Liver (tissue), 9 donors: ENCODE results near the gene RYR2. TPM values are rescaled to one million over a fixed set of nuclear protein-coding genes. Genes with fewer than 3 reads are reported as not detected.

Source experiments
- DNase-seq: peaks from one replicate; pipeline ENCODE4 v3.0.0-alpha.2; 2017; ENCODE audit warnings: low spot score
- H3K27ac ChIP-seq, 2 donors: one replicate each; pipeline ENCODE4 v1.7.0; 2013; ENCODE audit warnings: inconsistent platforms in 2 of 2, low read length in 2 of 2, control low read depth in 1 of 2, low read depth in 1 of 2, mild to moderate bottlenecking in 1 of 2
- H3K27me3 ChIP-seq, 4 donors: one replicate each; pipeline versions ENCODE4 v1.6.1 to v1.7.0; 2013; ENCODE audit warnings: low read length in 3 of 4, inconsistent platforms in 1 of 4, mild to moderate bottlenecking in 1 of 4, moderate library complexity in 1 of 4; ENCODE audit not compliant: control insufficient read depth in 4 of 4, insufficient read depth in 4 of 4
- H3K36me3 ChIP-seq, 4 donors: one replicate each; pipeline versions ENCODE4 v1.6.1 to v1.7.0; 2013; ENCODE audit warnings: low read length in 3 of 4, mild to moderate bottlenecking in 3 of 4, low read depth in 1 of 4, moderate library complexity in 1 of 4; ENCODE audit not compliant: control insufficient read depth in 4 of 4, insufficient read depth in 3 of 4
- H3K4me1 ChIP-seq, 4 donors: one replicate each; pipeline versions ENCODE4 v1.6.1 to v1.7.0; 2013; ENCODE audit warnings: low read length in 3 of 4, mild to moderate bottlenecking in 3 of 4, moderate library complexity in 1 of 4; ENCODE audit not compliant: control insufficient read depth in 4 of 4, insufficient read depth in 4 of 4
- H3K4me3 ChIP-seq, 3 donors: one replicate each; pipeline versions ENCODE4 v1.6.1 to v1.7.0; 2013; ENCODE audit warnings: low read length in 3 of 3, control low read depth in 1 of 3, low read depth in 1 of 3, mild to moderate bottlenecking in 1 of 3
- H3K9ac ChIP-seq, 2 donors: one replicate each; pipeline ENCODE4 v1.7.0; 2013; ENCODE audit warnings: low read length in 2 of 2, mild to moderate bottlenecking in 2 of 2, moderate library complexity in 2 of 2, control low read depth in 1 of 2, low read depth in 1 of 2
- H3K9me3 ChIP-seq, 4 donors: one replicate each; pipeline versions ENCODE4 v1.6.1 to v1.7.0; 2013; ENCODE audit warnings: low read length in 3 of 4; ENCODE audit not compliant: control insufficient read depth in 4 of 4
- ATF3 ChIP-seq: IDR thresholded peaks from 2 replicates; pipeline ENCODE4 v1.6.1; 2016; ENCODE audit warnings: antibody characterized with exemption
- EGR1 ChIP-seq, 2 donors: IDR thresholded peaks; 2 replicates each; pipeline ENCODE4 v1.6.1; 2016 to 2018; ENCODE audit warnings: antibody characterized with exemption in 2 of 2, low read depth in 2 of 2
- FOXA1 ChIP-seq: IDR thresholded peaks from 2 replicates; pipeline ENCODE4 v1.6.1; 2016; ENCODE audit warnings: antibody characterized with exemption
- FOXA2 ChIP-seq: IDR thresholded peaks from 2 replicates; pipeline ENCODE4 v1.6.1; 2016; ENCODE audit warnings: antibody characterized with exemption
- GABPA ChIP-seq, 2 donors: IDR thresholded peaks in 1 of 2; conservative IDR thresholded peaks in 1 of 2; 2 replicates each; pipeline ENCODE4 v1.6.1; 2016; ENCODE audit warnings: antibody characterized with exemption in 2 of 2, mild to moderate bottlenecking in 1 of 2, moderate library complexity in 1 of 2
- HNF4A ChIP-seq, 2 donors: conservative IDR thresholded peaks; 2 replicates each; pipeline ENCODE4 v1.6.1; 2016; ENCODE audit warnings: antibody characterized with exemption in 2 of 2, mild to moderate bottlenecking in 2 of 2
- HNF4G ChIP-seq: IDR thresholded peaks from 2 replicates; pipeline ENCODE4 v1.6.1; 2016; ENCODE audit warnings: antibody characterized with exemption
- JUND ChIP-seq, 2 donors: IDR thresholded peaks; 2 replicates each; pipeline ENCODE4 v1.6.1; 2016; ENCODE audit warnings: antibody characterized with exemption in 2 of 2
- NR2F2 ChIP-seq: IDR thresholded peaks from 2 replicates; pipeline ENCODE4 v1.6.1; 2016; ENCODE audit warnings: antibody characterized with exemption
- RAD21 ChIP-seq, 2 donors: IDR thresholded peaks; 2 replicates each; pipeline ENCODE4 v1.6.1; 2016; ENCODE audit warnings: antibody characterized with exemption in 2 of 2, mild to moderate bottlenecking in 2 of 2
- RXRA ChIP-seq, 2 donors: IDR thresholded peaks; 2 replicates each; pipeline ENCODE4 v1.6.1; 2017 to 2018; ENCODE audit warnings: antibody characterized with exemption in 2 of 2, mild to moderate bottlenecking in 1 of 2
- SP1 ChIP-seq: IDR thresholded peaks from 2 replicates; pipeline ENCODE4 v1.6.1; 2018; ENCODE audit warnings: antibody characterized with exemption, mild to moderate bottlenecking
- TAF1 ChIP-seq: conservative IDR thresholded peaks from 2 replicates; pipeline ENCODE4 v1.6.1; 2016; ENCODE audit warnings: antibody characterized with exemption, mild to moderate bottlenecking
- YY1 ChIP-seq: IDR thresholded peaks from 2 replicates; pipeline ENCODE4 v1.6.1; 2016; ENCODE audit warnings: antibody characterized with exemption, mild to moderate bottlenecking
- ZBTB33 ChIP-seq: IDR thresholded peaks from 2 replicates; pipeline ENCODE4 v1.6.1; 2016; ENCODE audit warnings: antibody characterized with exemption
- WGBS: extraction: QIAGEN DNeasy Blood & Tissue Kit; methylation state at CpG from one replicate; pipeline ENCODE4 v1.1.7; 2013; 5-methylcytosine and 5-hydroxymethylcytosine counted together
- polyA plus RNA-seq, 2 donors: library from polyadenylated mRNA; stranded (reverse) in 1 of 2; unstranded in 1 of 2; fragments of 200-250 nt in 1 of 2; fragments of >200 nt in 1 of 2; fragmentation: Nextera tagmentation in 1 of 2; extraction: Ambion mirVana in 1 of 2; gene quantifications; one replicate each; pipeline versions ENCODE4 v1.2.1 to v1.2.3, GENCODE V29; 2013 to 2015
- total RNA-seq, 2 donors: library from RNA; depleted of rRNA; stranded (reverse); fragments of >200 nt; gene quantifications; one replicate each; pipeline ENCODE4 v1.2.3, GENCODE V29; 2014
- TF ChIP-seq, protein P1 (sequence below): fragments of 150-350 bp; IDR thresholded peaks from 2 replicates; pipeline ENCODE4 v1.5.1; 2017; ENCODE audit warnings: improper control_type of control experiment, low read depth, low read length; ENCODE audit not compliant: missing input control
- TF ChIP-seq, protein P2 (sequence below): IDR thresholded peaks from 2 replicates; pipeline ENCODE4 v1.6.1; 2016; ENCODE audit warnings: antibody characterized with exemption
- TF ChIP-seq, protein P3 (sequence below): IDR thresholded peaks from 2 replicates; pipeline ENCODE4 v1.6.1; 2016; ENCODE audit warnings: antibody characterized with exemption, mild to moderate bottlenecking
- donor health status: healthy.
- donor health status: healthy.
- donor health status: healthy.
- donor health status: healthy.
- donor health status: healthy.

The RYR2 gene
- total and polyA plus RNA-seq, 4 donors, result 0.06 to 0.75 (median 0.31) TPM

- H3K27ac ChIP-seq, result no peak overlapping the region
- DNase-seq, result no peak
- H3K9ac ChIP-seq, result no peak overlapping the region
- no peak overlapping the region for H3K4me3 ChIP-seq
- H3K4me1 ChIP-seq, result no peaks in the 10 kb centered on the region
- TF ChIP-seq ATF3 (no peak), RAD21 (IDR thresholded peaks at IDR 0.05) (no peak), EGR1 (IDR thresholded peaks at IDR 0.05; ENCODE audit: low read depth in 2 of 2) (no peak), JUND (IDR thresholded peaks at IDR 0.05) (no peak), FOXA1 (no peak), RXRA (IDR thresholded peaks at IDR 0.05) (no peak)
- 88% methylated on average over 4 of the region's 4 CpGs for WGBS
- H3K36me3 ChIP-seq, result no peaks in the 10 kb centered on the region
- H3K27me3 ChIP-seq, result no peaks in the 10 kb centered on the region
- H3K9me3 ChIP-seq, result no peaks in the 10 kb centered on the region
These were observed 41.8 kb upstream of the RYR2 start for GRCh38 chr1:237000191-237000590.

- Histone ChIP-seq H3K9me3 (no peaks in the 10 kb centered on the region), H3K27ac (no peak overlapping the region), H3K36me3 (no peaks in the 10 kb centered on the region), H3K9ac (no peak overlapping the region), H3K4me1 (no peaks in the 10 kb centered on the region), H3K4me3 (no peak overlapping the region), H3K27me3 (no peaks in the 10 kb centered on the region)
- TF ChIP-seq YY1 (no peak), FOXA1 (no peak), RXRA (IDR thresholded peaks at IDR 0.05) (no peak), TAF1 (no peak), SP1 (no peak), GABPA (IDR thresholded peaks at IDR 0.05 in 1 of 2, conservative IDR thresholded peaks at IDR 0.05 in 1 of 2) (no peak), JUND (IDR thresholded peaks at IDR 0.05) (no peak)
- 65% methylated on average over 8 of the region's 8 CpGs for WGBS
- DNase-seq, result no peak
These were observed 38.5 kb upstream of the RYR2 start for GRCh38 chr1:237003516-237003915.

- no peak within 1 kb of the TSS for H3K4me3 ChIP-seq
- H3K4me1 ChIP-seq, result no peaks in the 10 kb centered on the region
- no peaks in the 10 kb centered on the region for H3K36me3 ChIP-seq
- no peak within 1 kb of the TSS for H3K9ac ChIP-seq
- DNase-seq, result no peak
- WGBS, result 89% methylated on average over 18 of the region's 18 CpGs
- H3K27ac ChIP-seq, result no peak within 1 kb of the TSS
- TF ChIP-seq HNF4A (conservative IDR thresholded peaks at IDR 0.05) (no peak), TAF1 (no peak), GABPA (IDR thresholded peaks at IDR 0.05 in 1 of 2, conservative IDR thresholded peaks at IDR 0.05 in 1 of 2) (no peak), RXRA (IDR thresholded peaks at IDR 0.05) (no peak), ZBTB33 (no peak), YY1 (no peak), JUND (IDR thresholded peaks at IDR 0.05) (no peak), SP1 (no peak), ATF3 (no peak), FOXA1 (no peak), NR2F2 (no peak), HNF4G (no peak), RAD21 (IDR thresholded peaks at IDR 0.05) (no peak), FOXA2 (no peak)
- TF ChIP-seq, protein P1, sequence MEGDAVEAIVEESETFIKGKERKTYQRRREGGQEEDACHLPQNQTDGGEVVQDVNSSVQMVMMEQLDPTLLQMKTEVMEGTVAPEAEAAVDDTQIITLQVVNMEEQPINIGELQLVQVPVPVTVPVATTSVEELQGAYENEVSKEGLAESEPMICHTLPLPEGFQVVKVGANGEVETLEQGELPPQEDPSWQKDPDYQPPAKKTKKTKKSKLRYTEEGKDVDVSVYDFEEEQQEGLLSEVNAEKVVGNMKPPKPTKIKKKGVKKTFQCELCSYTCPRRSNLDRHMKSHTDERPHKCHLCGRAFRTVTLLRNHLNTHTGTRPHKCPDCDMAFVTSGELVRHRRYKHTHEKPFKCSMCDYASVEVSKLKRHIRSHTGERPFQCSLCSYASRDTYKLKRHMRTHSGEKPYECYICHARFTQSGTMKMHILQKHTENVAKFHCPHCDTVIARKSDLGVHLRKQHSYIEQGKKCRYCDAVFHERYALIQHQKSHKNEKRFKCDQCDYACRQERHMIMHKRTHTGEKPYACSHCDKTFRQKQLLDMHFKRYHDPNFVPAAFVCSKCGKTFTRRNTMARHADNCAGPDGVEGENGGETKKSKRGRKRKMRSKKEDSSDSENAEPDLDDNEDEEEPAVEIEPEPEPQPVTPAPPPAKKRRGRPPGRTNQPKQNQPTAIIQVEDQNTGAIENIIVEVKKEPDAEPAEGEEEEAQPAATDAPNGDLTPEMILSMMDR, result no peak
- TF ChIP-seq, protein P2, sequence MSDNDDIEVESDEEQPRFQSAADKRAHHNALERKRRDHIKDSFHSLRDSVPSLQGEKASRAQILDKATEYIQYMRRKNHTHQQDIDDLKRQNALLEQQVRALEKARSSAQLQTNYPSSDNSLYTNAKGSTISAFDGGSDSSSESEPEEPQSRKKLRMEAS, result no peak
- TF ChIP-seq, protein P3, sequence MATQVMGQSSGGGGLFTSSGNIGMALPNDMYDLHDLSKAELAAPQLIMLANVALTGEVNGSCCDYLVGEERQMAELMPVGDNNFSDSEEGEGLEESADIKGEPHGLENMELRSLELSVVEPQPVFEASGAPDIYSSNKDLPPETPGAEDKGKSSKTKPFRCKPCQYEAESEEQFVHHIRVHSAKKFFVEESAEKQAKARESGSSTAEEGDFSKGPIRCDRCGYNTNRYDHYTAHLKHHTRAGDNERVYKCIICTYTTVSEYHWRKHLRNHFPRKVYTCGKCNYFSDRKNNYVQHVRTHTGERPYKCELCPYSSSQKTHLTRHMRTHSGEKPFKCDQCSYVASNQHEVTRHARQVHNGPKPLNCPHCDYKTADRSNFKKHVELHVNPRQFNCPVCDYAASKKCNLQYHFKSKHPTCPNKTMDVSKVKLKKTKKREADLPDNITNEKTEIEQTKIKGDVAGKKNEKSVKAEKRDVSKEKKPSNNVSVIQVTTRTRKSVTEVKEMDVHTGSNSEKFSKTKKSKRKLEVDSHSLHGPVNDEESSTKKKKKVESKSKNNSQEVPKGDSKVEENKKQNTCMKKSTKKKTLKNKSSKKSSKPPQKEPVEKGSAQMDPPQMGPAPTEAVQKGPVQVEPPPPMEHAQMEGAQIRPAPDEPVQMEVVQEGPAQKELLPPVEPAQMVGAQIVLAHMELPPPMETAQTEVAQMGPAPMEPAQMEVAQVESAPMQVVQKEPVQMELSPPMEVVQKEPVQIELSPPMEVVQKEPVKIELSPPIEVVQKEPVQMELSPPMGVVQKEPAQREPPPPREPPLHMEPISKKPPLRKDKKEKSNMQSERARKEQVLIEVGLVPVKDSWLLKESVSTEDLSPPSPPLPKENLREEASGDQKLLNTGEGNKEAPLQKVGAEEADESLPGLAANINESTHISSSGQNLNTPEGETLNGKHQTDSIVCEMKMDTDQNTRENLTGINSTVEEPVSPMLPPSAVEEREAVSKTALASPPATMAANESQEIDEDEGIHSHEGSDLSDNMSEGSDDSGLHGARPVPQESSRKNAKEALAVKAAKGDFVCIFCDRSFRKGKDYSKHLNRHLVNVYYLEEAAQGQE, result no peak
- H3K9me3 ChIP-seq, result no peaks in the 10 kb centered on the region
- H3K27me3 ChIP-seq, result no peaks in the 10 kb centered on the region
These were observed 37.9 kb upstream of the RYR2 start, which contains the start of gene MT1HL1 for GRCh38 chr1:237004116-237004515. Gene MT1HL1 (minus strand): TSS chr1:237004441. CDS start chr1:237004372, 69 bp downstream.
